BJ (cell line): Measurements from ENCODE around the gene RFESD. TPM values are rescaled to one million over a fixed set of nuclear protein-coding genes. Genes with fewer than 3 reads are reported as not detected.
A peak's percentile ranks its signal among the peaks of the same experiment; 100 is the strongest.

Experiments
- CTCF ChIA-PET: fragments of 350-600 bp; formaldehyde crosslinking; extraction: SDS; loops from one replicate; lab custom pipeline; 2021; ENCODE audit warnings: antibody characterized with exemption, inconsistent platforms; lab: Yijun Ruan, JAX
- POLR2A ChIA-PET: fragments of 300-600 bp; sonication (Branson Sonifier 250); formaldehyde crosslinking; extraction: SDS; loops from one replicate; lab custom pipeline; 2021; ENCODE audit warnings: antibody characterized with exemption; lab: Charles Lee
- DNase-seq: peaks from one replicate; pipeline ENCODE4 v3.0.0-alpha.2; 2011; ENCODE audit warnings: low read depth
- H3K27me3 ChIP-seq: 2 replicates; pipeline ENCODE4 v1.6.0; 2011; ENCODE audit warnings: low read length; ENCODE audit not compliant: control insufficient read depth, insufficient read depth
- H3K36me3 ChIP-seq: 2 replicates; pipeline ENCODE4 v1.5.1; 2011; ENCODE audit warnings: low read length; ENCODE audit not compliant: control insufficient read depth, insufficient read depth
- H3K4me3 ChIP-seq: 2 replicates; pipeline ENCODE4 v1.5.1; 2011; ENCODE audit warnings: low read depth, mild to moderate bottlenecking, control low read depth, low read length
- CTCF ChIP-seq: IDR thresholded peaks from 2 replicates; pipeline ENCODE4 v1.5.1; 2011; ENCODE audit warnings: low read depth, mild to moderate bottlenecking, control low read depth, inconsistent platforms, low read length, moderate library complexity; ENCODE audit not compliant: insufficient read depth
- polyA plus RNA-seq: library from polyadenylated mRNA; depleted of rRNA; stranded (reverse); fragments of >200 nt; gene quantifications from 2 replicates; pipeline ENCODE4 v1.2.3, GENCODE V29; 2011

Gene RFESD
- polyA plus RNA-seq, 1 experiment, result 1.1 TPM

- Histone ChIP-seq H3K36me3 (no peaks in the 10 kb centered on the region), H3K27me3 (no peaks in the 10 kb centered on the region), H3K4me3 (no peak overlapping the region)
- DNase-seq, result no peak
- POLR2A ChIA-PET, result interaction anchor here (0.5 kb wide), 1 partner anchor 177 kb away, joined by 3 read pairs; no protein-coding TSS in a partner anchor
- no peak for TF ChIP-seq CTCF
- CTCF ChIA-PET, result no interaction called here
These were observed 25.2 kb downstream of the RFESD start for GRCh38 chr5:95671826-95672225.

- ChIA-PET CTCF (interaction anchor here (2.5 kb wide), 1 partner anchor 8 kb away, joined by 9 read pairs; no protein-coding TSS in a partner anchor), POLR2A (no interaction called here)
- Histone ChIP-seq H3K4me3 (no peak overlapping the region), H3K27me3 (no peaks in the 10 kb centered on the region), H3K36me3 (no peaks in the 10 kb centered on the region)
- no peak for TF ChIP-seq CTCF
- DNase-seq, result no peak
These were observed 26.1 kb downstream of the RFESD start for GRCh38 chr5:95672641-95673040.

- no peak for TF ChIP-seq CTCF
- Histone ChIP-seq H3K27me3 (no peaks in the 10 kb centered on the region), H3K36me3 (no peaks in the 10 kb centered on the region), H3K4me3 (no peak overlapping the region)
- ChIA-PET POLR2A (no interaction called here), CTCF (interaction anchor here (2.5 kb wide), 1 partner anchor 9 kb away, joined by 9 read pairs; no protein-coding TSS in a partner anchor)
- DNase-seq, result peak; percentile 14
These were observed 26.5 kb downstream of the RFESD start for GRCh38 chr5:95673081-95673480.

GRCh38 chr5:95682891-95683290, 36.3 kb downstream of the RFESD start, which contains the start of gene SPATA9:
SPATA9 (minus strand) TSS chr5:95682991; CDS start chr5:95682854, 137 bp downstream.
- H3K27me3 ChIP-seq, result no peaks in the 10 kb centered on the region
- DNase-seq, result no peak
- no peaks in the 10 kb centered on the region for H3K36me3 ChIP-seq
- H3K4me3 ChIP-seq, result no peak within 1 kb of the TSS
- POLR2A ChIA-PET, result no interaction called here
- CTCF ChIA-PET, result interaction anchor here (0.9 kb wide), 1 partner anchor 14 kb away, joined by 3 read pairs; no protein-coding TSS in a partner anchor
- no peak for TF ChIP-seq CTCF

- TF ChIP-seq CTCF, result no peak
- ChIA-PET CTCF (no interaction called here), POLR2A (no interaction called here)
- no peak for DNase-seq
- Histone ChIP-seq H3K27me3 (no peaks in the 10 kb centered on the region), H3K4me3 (no peak overlapping the region), H3K36me3 (no peaks in the 10 kb centered on the region)
These were observed 37.8 kb downstream of the RFESD start for GRCh38 chr5:95684361-95684760.
